Measurements from ENCODE around the gene RAI1.

RAI1 gene

GRCh38 chr17:17742133-17742621 is 60.9 kb downstream of the RAI1 start:
- DNase-seq (ENCODE audit: low read depth): no peak
- H3K4me3 ChIP-seq (ENCODE audit: low read depth, low read length): no peak overlapping the region

- DNase-seq (ENCODE audit: low read depth): no peak
- H3K4me3 ChIP-seq (ENCODE audit: low read depth, low read length): no peak overlapping the region
Measured at GRCh38 chr17:17742688-17743390, 61.6 kb downstream of the RAI1 start.

GRCh38 chr17:17743391-17744112 is 62.3 kb downstream of the RAI1 start:
- DNase-seq (ENCODE audit: low read depth): no peak
- H3K4me3 ChIP-seq (ENCODE audit: low read depth, low read length): no peak overlapping the region

- no peak overlapping the region for H3K4me3 ChIP-seq (ENCODE audit: low read depth, low read length)
- no peak for DNase-seq (ENCODE audit: low read depth)
Measured at GRCh38 chr17:17744116-17744515, 62.9 kb downstream of the RAI1 start.

DNA sequence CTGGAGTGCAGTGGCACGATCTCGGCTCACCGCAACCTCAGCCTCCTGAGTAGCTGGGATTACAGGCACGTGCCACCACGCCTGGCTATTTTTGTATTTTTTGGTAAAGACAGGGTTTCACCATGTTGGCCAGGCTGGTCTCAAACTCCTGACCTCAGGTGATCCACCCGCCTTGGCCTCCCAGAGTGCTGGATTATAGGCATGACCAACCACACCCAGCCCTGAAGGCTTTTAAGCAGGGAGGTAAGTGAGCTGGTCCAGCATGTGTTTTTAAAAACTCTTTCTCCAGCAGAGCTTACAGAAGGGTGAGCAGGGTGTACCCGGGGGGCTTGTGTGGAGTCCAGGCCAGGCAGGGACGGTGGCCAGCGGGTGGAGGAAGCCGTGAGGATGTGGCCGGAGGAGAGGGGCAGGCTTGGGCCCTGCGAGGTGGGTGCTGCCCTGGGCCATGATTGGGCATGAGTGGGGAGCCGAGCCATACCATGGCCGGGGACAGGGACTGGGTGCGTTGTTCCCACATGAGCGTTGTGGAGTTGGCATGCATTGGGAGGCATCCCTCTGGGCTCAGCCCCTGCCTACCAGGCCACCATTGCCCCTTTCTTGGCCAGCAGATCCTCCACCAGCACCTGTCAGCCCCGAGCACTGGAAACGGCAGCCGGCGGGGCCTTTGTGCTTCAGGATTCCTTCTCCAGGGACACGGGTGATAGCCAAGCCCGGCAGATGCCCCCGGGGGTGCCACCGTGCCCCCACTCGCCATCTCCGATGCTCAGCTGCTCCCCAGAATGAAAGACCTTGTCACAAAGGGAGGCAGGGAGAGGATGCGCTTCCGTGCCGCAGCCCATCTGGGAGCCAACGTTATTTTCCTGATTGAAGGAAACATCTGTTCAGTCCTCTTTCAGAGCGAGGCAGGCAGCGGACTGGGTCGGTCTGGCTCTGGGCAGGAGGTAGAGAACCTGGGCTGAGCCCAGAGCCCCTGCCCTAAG is 64.5 kb downstream of the RAI1 start:
- H3K4me3 ChIP-seq (ENCODE audit: low read depth, low read length): no peak overlapping the region
- no peak for DNase-seq (ENCODE audit: low read depth)

GRCh38 chr17:17748179-17748578 is 66.9 kb downstream of the RAI1 start:
- DNase-seq (ENCODE audit: low read depth): no peak
- H3K4me3 ChIP-seq (ENCODE audit: low read depth, low read length): no peak overlapping the region

GRCh38 chr17:17748604-17749003 is 67.3 kb downstream of the RAI1 start:
- H3K4me3 ChIP-seq (ENCODE audit: low read depth, low read length): no peak overlapping the region
- DNase-seq (ENCODE audit: low read depth): no peak

DNA sequence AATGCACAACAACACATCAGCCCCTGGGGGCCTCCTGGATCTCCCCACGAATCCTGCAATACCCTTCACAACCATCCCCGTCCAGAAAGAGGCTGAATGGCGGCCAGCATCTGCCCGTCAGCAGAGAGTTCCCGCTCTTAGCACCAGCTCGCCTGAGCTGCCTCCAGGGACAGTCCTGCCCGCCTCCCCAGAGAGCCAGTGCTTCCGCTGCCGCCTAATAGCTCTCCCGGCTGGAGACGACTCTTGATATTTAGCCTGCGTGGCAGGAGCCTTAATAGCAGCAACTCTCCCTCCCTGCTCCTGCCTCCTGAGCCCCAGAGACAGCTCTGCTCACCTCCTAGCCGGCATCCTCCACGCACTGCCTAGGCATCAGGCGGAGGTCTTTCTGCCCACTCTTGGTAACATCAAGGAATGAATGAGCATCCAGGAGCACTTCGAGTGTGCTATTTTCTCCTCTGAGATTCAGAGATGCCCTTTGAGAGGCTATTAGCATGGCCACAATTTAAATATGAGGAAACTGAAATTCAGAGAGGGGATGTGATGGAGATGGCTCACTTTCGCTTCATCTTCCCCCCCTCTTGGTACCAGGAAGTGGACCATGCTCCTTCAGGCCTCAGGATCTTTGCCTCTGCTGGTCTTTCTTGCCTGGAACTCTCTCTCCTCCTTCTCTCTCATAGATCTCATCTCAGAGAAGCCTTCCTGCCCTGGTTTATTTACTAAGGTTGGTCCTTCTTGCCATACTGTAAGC is 67.9 kb downstream of the RAI1 start:
- H3K4me3 ChIP-seq (ENCODE audit: low read depth, low read length): no peak overlapping the region
- no peak for DNase-seq (ENCODE audit: low read depth)

DNA sequence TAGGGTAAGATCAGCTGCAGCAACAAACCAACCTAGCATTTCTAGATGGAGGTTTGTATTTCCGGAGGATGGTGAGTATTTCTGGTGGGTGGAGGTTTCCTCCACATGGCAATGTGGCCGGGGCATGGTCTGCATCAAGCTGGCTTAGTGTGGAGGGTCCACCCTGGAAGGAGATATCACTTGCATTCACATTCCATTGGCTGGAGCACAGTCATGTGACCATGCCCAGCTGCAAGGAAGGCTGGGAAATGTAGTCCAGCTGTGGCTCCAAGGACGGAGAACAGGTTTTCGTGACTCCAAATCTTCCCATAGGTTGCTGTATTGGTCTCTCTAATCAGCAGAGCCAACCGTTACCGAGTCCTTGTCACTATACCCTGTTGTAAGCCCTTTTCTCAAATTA is 68.7 kb downstream of the RAI1 start:
- no peak overlapping the region for H3K4me3 ChIP-seq (ENCODE audit: low read depth, low read length)
- DNase-seq (ENCODE audit: low read depth): no peak

DNA sequence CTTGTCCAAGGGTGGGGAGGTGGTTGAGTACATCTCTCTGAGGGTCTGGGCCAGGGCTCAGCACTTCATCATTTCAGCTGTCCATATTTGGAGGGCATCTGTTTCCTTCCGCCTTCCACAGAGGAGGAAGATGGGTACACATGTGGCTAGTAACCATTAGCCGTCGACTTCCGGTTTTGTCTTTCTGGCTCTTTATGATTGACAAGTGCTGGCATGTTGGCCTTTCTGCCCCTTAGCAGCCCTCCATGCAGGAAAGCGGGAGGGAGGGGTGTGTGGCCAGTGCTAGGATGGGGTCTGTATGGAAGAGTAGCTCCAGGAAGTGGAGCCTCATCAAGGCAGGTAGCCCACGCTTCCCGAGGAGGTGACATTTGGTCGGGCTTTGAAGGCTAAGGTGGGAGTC is 69.6 kb downstream of the RAI1 start:
- DNase-seq (ENCODE audit: low read depth): no peak
- no peak overlapping the region for H3K4me3 ChIP-seq (ENCODE audit: low read depth, low read length)

DNA sequence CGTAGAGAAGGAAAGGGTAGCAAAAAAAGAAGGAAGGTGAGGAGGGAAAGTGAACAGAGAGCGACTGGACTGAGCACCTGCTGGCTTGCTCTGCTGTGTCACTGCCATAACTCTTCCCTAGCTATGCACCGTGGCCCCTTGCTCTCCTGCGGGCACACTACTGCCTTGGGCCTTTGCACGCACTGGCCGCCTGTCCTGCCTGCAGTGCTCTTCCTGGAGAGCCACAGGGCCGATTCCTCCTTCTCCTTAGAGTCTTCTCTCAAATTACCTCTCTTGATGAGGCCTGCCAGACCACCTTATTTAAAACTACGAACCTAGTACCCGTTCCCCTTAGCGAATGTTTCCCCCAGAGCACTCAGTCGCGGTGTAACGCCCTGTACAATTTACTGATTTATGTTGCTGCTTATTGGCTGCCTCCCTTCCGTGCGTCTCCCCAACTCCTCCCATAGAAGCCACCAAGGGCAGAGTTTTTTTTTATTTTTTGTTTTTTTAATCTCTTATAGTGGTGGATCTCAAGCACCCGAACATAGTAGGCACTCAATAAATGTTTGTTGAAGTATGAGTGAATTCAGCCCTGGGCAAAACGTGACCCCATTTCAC is 70.3 kb downstream of the RAI1 start:
- H3K4me3 ChIP-seq (ENCODE audit: low read depth, low read length): peak overlapping the region; percentile 27
- no peak for DNase-seq (ENCODE audit: low read depth)

DNA sequence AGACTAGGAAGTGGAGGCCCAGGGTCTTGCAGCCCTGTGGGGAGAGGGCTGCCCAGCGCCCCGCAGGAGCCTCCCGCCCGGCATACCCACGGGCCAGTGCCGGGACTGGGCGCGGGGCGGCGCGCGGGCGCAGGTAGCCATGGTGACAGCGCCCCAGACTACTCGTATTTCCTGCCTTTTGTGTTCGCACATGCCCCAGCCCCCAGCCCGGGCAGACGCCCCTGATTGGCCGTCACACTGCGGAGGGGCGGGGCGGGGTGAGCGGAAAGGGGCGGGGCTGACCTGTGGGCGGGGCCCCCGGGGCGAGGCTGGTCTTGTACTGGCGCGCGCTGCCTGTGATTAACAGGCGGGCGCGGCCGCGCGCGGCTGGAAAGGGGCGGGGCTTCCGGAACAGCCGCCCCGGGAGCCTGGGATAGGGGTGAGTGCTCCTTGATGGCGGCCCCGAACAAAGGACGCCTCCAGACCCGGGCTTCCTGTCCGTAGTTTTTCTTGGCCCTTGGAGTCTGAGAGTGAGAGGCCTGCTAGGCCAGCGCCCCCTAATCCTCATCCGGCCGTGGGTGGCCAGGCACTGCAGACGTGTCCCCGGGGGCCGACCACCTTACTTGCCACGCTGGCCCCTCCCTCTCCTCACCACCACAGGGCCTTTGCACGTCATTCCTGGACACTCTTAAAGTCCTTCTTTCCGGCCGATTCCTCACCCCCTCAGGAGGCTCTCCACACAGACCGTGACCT is 71.0 kb downstream of the RAI1 start:
- peak; percentile 75 for DNase-seq (ENCODE audit: low read depth)
- peak overlapping the region; percentile 33 for H3K4me3 ChIP-seq (ENCODE audit: low read depth, low read length)

DNA sequence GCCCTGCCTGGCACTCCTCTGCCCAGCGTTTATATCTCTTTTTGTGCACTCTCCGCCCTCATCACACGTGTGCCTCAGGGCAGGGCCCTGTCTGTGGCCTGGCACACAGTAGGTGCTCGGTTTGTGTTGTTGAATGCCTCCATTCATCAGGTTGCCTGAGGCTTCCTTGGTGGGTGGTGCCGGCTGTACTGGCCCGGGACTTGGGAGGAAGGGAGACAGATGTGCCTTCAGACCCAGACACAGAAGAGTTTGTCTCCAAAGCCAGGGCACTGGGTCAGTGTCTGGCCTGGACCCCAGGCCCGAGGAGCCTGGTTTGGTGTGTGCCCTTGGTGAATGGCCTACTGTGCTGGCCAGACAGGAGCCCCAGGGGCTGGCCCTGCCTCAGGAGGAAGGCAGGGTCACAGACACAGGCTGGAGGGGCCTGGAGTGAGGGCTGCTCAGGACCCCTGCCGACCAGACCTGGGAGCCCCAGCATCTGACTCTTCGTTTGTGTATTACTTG is 71.6 kb downstream of the RAI1 start:
- H3K4me3 ChIP-seq (ENCODE audit: low read depth, low read length): peak overlapping the region; percentile 33
- no peak for DNase-seq (ENCODE audit: low read depth)

- H3K4me3 ChIP-seq (ENCODE audit: low read depth, low read length): no peak overlapping the region
- no peak for DNase-seq (ENCODE audit: low read depth)
Measured at GRCh38 chr17:17754719-17755686, 73.7 kb downstream of the RAI1 start.

DNA sequence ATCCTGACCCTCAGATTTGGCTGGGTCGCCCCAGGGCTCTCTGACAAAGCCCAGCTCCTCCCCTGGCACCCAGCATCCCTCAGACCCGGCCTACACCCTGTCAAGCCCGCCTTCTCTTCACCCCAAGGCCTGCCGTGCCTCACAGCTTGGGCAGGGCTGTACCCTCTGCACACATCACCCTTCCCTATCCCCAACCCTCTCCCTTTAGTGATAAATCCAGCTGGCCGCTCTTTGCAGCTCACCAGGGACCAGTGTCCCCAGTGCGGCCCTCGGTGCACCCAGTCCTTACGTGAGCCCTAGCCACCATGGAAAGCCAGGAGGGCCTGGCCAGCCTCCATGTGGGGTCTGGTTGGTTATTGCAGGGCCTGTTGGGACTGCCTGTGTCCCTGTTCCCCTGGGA is 74.5 kb downstream of the RAI1 start:
- DNase-seq (ENCODE audit: low read depth): no peak
- H3K4me3 ChIP-seq (ENCODE audit: low read depth, low read length): no peak overlapping the region

- no peak for DNase-seq (ENCODE audit: low read depth)
- H3K4me3 ChIP-seq (ENCODE audit: low read depth, low read length): no peak overlapping the region
Measured at GRCh38 chr17:17757391-17757791, 76.1 kb downstream of the RAI1 start.

All from skeletal muscle cell (primary cell).